PC-9 (cell line): ENCODE data around the gene UNG.
"Not testable (repeated sequence)": the region's sequence is repeated elsewhere in the genome, so short reads cannot be mapped to it uniquely, and the experiment has no call there.

Experiments
- EZH2 ChIP-seq: fragments of 200-600 bp; sonication (generic); IDR thresholded peaks from 2 replicates; pipeline ENCODE4 v1.8.0; 2017; ENCODE audit warnings: antibody characterized with exemption, low read depth
- TF ChIP-seq, protein P1 (sequence below): fragments of 200-600 bp; sonication (generic); conservative IDR thresholded peaks from 2 replicates; pipeline ENCODE4 v1.6.1; 2017; ENCODE audit warnings: mixed run types, antibody characterized with exemption, mild to moderate bottlenecking, moderate library complexity

DNA sequence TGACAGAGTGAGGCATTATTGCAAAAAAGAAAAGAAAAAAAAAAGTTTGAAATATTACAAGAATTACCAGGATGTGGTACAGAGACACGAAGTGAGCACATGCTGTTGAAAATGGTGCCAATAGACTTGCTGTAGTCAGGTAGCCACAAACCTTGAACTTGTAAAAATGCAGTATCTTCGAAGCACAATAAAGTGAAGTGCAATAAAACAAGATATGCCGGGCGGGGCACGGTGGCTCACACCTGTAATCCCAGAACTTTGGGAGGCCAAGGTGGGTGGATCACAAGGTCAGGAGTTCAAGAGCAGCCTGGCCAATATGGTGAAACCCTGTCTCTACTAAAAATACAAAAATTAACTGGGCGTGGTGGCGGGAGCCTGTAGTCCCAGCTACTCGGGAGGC lies 47.6 kb upstream of the UNG start:
- TF ChIP-seq, protein P1, sequence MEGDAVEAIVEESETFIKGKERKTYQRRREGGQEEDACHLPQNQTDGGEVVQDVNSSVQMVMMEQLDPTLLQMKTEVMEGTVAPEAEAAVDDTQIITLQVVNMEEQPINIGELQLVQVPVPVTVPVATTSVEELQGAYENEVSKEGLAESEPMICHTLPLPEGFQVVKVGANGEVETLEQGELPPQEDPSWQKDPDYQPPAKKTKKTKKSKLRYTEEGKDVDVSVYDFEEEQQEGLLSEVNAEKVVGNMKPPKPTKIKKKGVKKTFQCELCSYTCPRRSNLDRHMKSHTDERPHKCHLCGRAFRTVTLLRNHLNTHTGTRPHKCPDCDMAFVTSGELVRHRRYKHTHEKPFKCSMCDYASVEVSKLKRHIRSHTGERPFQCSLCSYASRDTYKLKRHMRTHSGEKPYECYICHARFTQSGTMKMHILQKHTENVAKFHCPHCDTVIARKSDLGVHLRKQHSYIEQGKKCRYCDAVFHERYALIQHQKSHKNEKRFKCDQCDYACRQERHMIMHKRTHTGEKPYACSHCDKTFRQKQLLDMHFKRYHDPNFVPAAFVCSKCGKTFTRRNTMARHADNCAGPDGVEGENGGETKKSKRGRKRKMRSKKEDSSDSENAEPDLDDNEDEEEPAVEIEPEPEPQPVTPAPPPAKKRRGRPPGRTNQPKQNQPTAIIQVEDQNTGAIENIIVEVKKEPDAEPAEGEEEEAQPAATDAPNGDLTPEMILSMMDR = not testable (repeated sequence)
- TF ChIP-seq EZH2 = not testable (repeated sequence)
